GM21390 (cell line): ENCODE measurements around the gene SHCBP1.
"Not testable (repeated sequence)": the region's sequence is repeated elsewhere in the genome, so short reads cannot be mapped to it uniquely, and the experiment has no call there.

Source experiments
- ATAC-seq: cut with Tn5 transposase; IDR thresholded peaks from one replicate; pipeline ENCODE4 v1.9.1; 2021; ENCODE audit not compliant: unreplicated experiment

The SHCBP1 gene

DNA sequence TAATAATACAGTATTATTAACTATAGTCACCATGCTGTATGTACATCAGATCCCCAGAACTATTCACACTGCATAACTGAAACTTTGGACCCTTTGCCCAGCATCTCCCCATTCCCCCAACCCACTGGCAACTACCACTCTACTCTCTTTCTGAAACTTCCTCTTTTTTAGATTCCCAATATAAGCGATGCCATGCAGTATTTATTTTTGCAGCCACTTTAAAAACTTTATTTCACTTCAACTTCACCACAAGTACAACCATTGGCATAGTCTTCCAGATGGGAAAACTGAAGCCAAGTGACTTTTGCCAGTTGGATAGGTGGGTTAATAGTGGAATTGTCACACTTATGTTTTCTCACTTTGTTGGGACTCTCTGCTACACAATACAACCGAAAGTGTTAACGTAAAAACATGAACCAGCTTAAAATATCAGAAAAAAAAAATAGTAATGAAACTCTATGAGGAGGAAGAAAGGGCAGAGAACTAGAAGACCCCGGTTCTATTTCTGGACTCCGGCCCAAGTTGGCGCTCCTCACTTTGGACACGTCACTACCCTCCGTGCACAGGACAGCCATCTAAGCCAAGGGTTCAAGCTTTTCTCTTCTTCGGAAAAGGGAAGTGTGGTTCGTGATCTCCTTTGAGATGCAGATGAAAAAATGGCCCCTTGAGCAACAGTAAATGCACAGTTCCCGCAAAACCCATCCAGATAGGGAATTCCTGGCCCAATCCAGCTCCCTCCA lies 743 bp downstream of the SHCBP1 start:
- ATAC-seq, result no peak

DNA sequence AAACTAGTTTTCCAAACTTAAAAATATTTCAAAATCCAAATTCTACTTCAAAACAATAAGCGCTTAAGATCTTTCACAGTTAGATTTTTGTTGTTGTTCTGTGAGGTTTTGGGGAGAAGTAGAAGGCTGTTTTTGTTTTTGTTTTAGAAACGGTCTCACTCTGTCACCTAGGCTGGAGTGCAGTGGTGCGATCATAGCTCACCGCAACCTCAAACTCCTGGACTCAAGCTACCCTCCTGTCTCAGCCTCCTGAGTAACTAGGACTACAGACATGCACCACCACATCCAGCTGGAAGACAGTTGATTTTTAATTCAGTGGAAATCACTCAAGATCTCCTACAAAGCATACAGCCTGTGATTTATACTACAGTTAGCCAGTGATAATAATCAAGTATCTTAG lies 2.7 kb downstream of the SHCBP1 start:
- no peak for ATAC-seq

DNA sequence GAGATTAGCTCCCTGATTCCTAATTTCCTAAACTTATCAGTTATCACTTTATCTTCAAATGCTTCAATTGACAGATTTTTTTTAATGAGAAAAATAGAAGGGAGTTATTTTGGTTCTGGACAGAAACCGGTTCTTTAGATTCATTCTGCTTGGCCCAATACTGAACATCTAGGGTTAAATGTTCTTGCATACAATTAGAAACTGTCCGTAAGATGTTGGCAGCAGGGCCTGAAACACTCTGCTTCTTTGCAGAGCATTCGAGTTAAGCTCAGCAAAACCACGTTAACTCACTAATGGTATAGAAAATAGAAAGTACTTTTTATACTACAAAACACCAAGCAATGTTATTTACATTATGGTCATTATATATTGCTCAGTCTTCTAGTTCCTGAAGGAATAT lies 7.2 kb downstream of the SHCBP1 start:
- no peak for ATAC-seq

DNA sequence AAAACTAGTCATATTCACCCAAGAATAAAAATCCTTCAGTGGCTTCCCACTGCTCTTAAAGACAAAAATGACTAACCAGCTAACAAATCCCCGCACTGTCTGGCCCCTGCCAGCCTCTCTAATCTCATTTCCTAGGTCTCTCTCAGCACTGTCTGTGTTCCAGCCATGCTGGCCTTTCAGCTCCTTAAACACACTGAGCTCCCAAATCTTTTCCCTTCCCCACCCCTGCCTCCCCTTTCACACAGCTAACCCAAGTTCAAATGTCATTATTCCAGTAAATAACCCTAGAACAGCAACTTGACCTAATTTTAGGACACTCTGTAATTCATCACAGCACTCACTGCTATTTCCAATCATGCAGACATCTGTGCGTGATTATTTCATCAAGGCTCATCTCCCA lies 7.8 kb downstream of the SHCBP1 start:
- no peak for ATAC-seq

DNA sequence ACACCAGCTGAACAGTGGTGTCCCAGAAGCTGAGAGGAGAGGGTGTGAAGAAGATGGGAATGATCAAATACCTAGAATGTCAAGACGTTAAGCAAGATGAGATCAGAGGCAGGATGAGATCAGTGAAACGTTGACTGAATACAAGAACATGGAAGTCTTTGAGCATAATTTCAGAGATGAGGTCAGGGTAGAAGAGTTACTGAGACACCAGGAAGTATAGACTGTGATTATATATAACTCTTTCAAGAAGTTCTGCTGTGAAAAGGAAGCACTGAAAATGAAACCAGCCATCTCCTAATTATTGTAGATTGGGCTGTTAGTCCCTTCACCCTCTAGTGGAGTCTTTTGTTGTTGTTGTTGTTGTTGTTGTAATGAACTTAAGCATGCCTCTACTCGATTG lies 9.1 kb downstream of the SHCBP1 start:
- ATAC-seq, result peak; percentile 78

DNA sequence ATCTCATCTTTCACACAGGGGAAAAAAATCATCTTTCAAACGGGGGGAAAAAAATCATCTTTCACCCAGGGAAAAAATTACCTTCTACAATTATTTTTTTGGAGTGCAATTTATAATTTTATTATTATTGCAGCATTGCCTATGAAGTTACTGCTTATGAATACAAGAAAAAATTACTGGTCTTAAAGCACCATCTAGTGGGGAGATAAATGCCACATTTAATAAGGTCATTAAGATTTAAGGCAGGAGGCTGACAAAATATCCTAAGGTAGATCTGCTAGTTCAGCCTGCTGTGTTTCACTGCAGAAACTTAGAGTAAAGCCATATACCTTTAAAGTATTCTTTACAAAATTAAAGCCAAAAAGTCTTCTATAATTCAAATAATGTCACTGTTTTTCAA lies 13.7 kb downstream of the SHCBP1 start:
- no peak for ATAC-seq

DNA sequence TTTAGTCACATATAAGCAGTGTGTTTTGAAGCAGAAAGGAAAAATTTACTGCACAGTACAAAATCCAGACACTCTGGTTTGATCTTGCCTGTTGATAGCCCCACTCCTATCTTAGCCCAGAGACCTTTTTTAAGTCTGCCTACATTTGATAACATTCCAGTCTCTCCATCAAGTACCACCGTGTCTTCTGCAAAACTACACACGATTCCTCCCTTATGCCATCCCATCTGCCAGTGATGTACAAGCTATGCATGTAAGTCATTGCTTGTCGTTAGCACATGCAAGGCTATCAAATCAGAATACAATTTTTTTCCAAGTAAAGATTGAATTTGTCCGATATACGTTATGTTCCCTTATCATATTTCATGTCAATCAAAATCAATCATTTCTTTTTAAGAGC lies 14.9 kb downstream of the SHCBP1 start:
- ATAC-seq, result no peak

DNA sequence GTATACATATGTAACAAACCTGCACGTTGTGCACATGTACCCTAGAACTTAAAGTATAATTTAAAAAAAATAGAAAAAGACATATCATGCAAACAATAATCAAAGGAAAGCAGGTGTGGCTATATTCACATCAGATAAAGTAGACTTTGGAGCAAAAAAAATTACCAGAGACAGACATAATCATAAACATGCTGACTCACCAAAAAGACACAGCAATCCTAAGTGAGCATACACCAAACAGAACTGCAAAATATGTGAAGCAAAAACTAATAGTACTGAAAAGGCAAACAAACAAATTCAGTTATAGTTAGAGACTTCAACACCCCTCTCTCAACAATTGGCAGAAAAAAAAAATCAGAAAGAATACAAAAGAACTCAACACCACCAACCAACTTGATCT lies 29.9 kb downstream of the SHCBP1 start:
- no peak for ATAC-seq

DNA sequence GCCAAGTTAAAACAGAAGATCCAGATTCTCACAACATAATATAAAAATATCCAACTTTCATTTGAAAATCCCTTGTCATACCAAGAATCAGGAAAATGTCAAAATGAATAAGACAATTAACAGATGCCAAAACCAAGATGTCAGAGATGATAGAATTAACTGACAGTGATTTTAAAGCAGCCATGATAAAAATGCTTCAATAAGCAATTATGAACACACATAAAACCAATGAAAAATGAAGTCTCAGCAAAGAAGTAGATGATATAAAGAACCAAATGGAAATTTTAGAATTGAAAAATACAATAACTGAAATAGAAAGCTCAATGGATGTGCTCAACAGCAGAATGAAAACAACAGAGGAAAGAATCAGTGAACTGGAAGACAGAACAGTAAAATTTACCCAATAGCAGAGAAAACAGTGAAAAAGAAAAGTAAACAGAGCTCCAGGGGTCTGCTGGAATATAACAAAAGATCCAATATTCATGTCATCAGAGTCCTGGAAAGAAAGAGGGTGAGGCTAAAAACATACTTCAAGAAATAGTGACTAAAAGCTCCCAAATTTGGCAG lies 35.1 kb downstream of the SHCBP1 start:
- ATAC-seq, result no peak

DNA sequence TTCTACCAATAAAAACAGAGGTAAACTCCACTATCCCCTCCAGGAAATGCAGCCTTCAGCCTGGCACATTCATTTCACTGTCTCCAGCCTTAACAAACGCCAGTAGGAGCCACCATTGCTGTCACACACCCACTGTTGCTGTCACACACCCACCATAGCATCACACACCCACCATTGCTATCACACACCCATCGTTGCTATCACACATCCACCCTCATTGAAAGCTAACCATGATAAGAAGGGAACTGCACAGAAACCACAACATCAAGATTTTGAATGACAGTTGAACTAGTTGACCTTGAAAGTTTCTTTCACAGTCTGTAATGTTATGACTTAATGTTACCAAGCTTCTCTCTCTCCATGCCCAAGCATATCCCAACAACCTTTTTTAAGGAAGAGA lies 38.1 kb downstream of the SHCBP1 start:
- ATAC-seq, result no peak

DNA sequence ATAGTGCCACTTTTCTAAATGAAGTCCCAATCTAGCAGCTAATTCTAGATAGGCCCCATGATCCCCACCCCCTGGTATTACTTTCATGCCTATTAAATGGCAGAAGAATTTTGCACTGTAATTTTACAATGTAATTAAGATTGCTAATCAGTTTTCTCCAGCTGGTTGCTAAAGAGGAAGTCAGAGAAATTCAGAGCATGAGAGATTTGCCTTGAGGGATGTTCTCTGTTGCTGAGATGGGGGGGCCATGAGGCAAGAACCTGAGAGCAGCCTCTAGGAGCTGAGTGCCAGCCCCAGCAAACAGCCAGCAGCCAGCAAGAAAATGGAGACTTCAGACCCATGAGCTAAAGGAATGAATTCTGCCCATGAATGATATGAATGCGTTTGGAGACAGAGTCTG lies 38.9 kb downstream of the SHCBP1 start:
- no peak for ATAC-seq

DNA sequence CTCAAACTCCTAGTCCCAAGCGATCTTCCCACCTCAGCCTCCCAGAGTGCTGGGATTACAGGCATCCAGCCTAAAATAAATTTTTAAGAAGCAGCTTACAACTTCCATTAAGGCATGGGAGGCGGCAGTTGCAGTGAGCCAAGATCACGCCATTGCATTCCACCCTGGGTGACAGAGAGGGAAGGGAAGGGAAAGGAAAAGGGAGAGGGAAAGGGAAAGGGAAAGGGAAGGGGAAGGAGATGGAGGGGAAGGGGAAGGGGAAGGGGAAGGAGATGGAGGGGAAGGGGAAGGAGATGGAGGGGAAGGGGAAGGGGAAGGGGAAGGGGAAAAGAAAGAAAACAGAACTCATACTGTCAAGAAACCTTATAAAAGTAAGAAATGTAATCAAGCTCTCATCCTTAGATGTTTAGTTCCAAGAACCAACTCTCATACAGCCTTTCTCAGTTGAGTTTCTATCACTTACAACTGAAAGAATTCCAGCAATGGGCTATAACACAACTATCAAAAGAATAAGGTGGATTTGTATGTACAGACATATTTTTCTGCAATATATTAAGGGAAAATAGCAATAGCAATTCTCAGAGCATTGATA lies 43.1 kb downstream of the SHCBP1 start:
- no peak for ATAC-seq

DNA sequence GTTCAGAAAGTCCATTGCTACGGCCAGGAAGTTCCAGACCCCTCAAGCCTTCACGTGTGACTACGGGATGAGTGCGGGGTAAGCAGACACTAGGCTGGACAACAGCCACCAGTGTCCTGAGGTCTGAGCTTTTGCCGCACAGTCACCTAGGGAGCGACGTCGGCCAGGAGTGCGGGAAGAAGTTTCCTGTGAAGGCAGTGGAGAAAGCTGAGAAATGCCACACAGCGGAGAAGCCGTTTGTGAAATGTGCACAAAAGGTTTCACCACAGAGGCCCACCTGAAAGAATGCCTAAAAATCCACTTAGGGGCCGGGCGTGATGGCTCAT lies 47.4 kb downstream of the SHCBP1 start:
- ATAC-seq, result no peak

DNA sequence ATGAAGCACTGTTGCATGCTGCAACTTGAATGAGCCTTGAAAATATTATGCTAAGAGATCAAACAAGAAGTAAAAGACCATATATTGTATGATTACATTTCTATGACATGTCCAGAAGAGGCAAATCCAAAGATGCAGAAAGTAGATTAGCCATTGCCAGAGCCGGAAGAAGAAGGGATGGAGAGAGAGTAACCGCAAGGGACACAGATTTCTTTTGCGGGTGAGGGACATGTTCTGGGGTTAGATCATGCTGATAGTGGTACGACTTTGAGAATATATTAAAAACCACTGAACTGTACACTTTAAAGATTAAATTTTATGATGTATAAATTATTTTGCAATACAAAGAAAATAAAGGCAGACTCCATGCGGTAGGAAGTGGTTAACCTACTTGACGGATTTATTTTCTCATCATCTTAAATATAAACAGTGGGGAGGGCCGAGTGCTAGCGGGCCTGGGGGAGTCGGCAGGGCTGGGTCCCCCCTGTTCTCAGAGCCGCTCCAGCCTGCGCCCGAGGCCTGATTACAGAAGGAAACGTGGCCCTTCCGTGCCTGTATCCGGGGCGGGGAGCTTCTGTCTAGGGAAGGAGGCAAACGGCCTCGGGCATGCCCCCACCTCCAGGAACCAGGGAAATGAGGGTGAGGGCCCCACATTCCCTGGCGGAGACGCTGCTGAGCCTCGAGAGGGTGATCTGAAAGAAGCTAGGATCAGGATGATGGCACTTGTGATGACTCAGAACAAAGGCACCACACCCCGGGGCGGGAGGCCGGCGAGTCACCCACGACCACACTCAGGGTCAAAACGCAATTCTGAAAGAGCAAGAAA lies 48.0 kb downstream of the SHCBP1 start:
- ATAC-seq, result no peak

DNA sequence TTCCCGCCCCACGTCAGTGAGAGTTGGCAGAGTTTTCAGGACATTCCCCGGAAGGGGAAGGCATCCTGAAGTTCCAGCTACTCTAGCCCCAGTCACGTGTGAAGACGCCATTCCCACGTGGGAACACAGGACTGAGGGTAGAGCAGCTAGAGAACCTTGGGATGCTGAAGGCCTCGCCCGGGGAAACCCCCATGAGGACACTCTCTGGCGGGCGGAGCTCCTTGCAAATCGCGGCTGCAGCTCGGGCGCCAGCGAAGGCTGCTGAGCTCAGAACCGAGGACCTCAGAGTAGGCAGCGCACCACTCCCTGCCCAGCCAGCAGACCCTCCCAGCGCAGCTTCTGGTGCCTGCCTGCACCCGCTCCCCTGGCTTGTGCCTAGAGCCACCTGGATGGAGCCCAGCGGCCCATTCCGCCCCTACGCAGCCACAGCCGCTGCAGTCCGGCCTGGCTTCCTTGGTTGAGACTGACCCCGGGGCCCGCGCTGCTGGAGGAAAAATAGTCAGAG lies 51.9 kb downstream of the SHCBP1 start:
- ATAC-seq, result no peak

DNA sequence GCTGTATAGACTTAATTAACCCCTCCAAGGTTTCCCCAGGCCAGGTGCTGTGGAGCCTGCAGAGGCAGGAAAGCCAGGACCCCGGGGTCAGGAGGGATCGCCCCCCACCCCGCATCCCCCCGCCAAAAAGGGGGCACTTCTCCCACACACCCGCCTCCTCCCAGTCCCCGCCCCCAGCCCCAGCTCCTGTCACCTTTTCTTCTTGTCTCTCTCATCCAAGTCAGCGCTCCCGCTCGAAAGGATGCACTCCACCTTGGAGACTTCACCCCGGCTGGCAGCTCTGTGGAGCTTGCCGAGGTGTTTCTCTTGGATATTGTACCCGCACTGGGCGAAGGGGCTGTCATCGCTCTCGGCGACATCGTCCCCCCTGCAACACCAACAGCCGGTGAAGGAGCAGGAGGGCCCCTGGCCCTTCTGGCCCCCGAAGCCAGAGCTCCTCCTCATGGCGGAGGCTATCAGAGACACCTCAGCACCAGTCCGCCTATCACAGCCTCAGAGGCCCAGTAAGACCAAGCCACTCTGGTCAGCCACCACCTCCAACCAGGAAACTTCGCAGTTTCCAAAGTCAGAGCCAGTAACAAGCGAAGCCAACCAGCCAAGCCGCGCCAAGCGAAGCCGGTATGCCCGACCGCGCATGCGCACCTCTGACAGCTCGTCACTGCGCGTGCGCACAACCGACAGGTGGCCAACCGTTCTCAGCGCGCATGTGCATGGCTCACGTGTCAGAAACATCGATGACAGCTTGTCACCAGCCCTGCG lies 52.5 kb downstream of the SHCBP1 start:
- ATAC-seq, result no peak

DNA sequence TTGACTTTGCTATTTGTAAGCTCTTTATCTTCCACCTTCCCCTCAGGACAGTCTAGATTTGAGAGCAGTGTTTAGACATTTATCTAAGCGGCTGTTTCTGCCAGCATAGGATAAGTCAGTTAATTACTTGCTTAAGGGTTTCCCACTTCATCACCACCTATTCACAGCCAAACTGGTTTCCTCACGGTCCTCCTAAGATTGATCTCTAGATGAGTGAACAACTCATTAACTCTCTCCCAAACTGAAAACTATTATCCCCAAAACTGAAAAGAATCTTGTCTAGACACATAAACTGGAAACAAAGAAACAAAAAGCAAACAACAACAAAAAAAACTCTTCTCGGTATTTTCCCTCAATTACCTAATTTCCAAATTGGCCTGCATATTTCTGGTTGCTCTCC lies 58.2 kb downstream of the SHCBP1 start:
- ATAC-seq, result no peak

DNA sequence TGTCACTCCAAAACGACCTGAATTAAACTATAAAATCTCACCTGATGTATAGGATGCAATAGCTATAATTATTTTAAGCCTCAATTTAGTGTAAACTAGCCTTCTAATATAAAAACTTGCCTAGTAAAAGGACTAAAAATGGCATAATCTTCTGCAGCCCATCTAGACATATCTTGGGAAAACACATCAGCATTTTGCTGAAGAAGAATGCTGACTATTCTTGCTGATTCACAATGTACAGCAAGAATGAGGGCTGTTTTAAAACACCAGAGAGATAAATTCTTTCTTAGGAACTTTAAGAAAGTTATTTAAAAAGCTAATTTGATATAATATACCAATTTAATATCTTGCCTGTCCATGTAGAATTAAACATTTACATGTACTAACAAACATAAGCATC lies 63.2 kb downstream of the SHCBP1 start:
- ATAC-seq, result no peak

DNA sequence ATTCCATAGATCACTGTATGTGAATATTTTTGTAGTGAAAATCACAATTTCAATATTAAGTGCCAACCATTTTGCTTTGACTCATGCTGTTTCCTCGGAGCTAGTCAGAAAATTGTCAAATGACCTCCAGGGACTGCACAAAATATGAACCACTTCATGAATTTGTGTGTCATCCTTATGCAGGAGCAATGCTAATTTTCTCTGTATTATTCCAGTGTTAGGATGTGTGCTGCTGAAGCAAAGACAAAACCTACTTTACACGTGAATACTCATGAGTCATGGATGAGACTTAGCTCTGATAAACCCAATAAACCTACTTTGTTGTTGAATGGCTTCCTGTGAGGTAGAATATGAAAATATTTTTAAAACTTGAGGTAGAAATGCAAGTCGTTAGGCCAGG lies 65.2 kb downstream of the SHCBP1 start:
- ATAC-seq, result no peak

DNA sequence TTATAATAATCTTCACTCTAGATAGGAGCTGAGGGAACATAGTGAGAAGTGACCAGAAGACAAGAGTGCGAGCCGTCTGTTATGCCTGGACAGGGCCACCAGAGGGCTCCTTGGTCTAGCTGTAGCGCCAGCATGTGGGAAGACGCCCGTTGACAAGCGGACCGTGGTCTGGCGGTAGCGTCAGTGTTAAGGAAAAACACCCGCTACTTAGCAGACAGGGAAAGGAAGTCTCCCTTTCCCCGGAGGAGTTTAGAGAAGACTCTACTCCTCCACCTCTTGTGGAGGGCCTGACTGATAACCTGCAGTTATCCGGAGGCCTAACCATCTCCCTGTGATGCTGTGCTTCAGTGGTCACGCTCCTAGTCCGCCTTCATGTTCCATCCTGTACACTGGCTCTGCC lies 66.7 kb downstream of the SHCBP1 start:
- ATAC-seq, result not testable (repeated sequence)

DNA sequence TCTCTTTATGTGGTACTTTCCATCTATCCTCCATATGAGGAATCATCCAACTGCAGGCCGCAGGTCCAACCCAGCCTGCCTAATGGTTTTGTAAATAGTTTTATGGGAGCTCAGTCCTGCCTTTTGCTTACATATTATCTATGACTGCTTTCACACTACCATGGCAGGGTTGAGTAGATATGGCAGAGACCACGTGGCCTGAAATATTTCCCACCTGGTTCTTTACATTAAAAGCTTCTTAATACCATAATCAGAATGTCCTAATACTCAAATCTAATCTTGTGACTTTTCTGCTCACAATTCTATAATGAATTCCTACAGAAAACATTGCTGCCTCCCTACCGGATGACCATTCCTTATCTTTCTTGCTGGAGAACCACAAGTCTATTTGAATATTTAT lies 71.7 kb downstream of the SHCBP1 start:
- ATAC-seq, result no peak
